Left colon (tissue), 2 donors: ENCODE measurements around the gene TFPI. TPM values are rescaled to one million over a fixed set of nuclear protein-coding genes. Genes with fewer than 3 reads are reported as not detected.
A peak's percentile ranks its signal among the peaks of the same experiment; 100 is the strongest.
"Not testable (repeated sequence)": the region's sequence is repeated elsewhere in the genome, so short reads cannot be mapped to it uniquely, and the experiment has no call there.

Experiments used
- ATAC-seq: fragments of 200-7000 bp; cut with Tn5 transposase; one replicate; pipeline ENCODE4 v1.9.1; 2020; ENCODE audit warnings: mild to moderate bottlenecking, moderate library complexity
- DNase-seq, 2 donors: peaks; one replicate each; pipeline ENCODE4 v3.0.0-alpha.2; 2020
- intact Hi-C, 2 donors: fragments of 100-400 bp; cut with DNase I in 1 of 2; cut with micrococcal nuclease in 1 of 2; formaldehyde crosslinking; loops; one replicate each; pipeline versions ENCODE4 v1.11.2 to v1.14.0; 2022; cut with DNase I, micrococcal nuclease
- total RNA-seq, 2 donors: library from RNA; stranded (reverse); fragmentation: NEBNext Ultra II Directional; extraction: Animal tissue kit (Norgen Biotek cat#: 25700); gene quantifications; one replicate each; pipeline ENCODE4 v1.2.1, GENCODE V29; 2021
- donor health status: DM: no; HTN: no; CAD: no.
- donor health status: DM: yes; HTN: yes; CAD: no.

The TFPI gene
- total RNA-seq, 2 donors from 2014 or later = 19.2 to 23.2 TPM

DNA sequence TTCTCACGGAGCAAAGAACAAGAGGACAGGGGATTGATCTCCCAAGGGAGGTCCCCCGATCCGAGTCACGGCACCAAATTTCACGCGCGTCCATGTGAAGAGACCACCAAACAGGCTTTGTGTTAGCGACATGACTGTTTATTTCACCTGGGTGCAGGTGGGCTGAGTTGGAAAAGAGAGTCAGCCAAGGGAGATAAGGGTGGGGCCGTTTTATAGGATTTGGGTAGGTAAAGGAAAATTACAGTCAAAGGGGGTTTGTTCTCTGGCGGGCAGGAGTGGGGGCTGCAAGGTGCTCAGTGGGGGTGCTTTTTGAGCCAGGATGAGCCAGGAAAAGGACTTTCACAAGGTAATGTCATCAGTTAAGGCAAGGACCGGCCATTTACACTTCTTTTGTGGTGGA is 11.4 kb upstream of the TFPI start:
- ATAC-seq, intact Hi-C loops, DNase-seq: not testable (repeated sequence)

DNA sequence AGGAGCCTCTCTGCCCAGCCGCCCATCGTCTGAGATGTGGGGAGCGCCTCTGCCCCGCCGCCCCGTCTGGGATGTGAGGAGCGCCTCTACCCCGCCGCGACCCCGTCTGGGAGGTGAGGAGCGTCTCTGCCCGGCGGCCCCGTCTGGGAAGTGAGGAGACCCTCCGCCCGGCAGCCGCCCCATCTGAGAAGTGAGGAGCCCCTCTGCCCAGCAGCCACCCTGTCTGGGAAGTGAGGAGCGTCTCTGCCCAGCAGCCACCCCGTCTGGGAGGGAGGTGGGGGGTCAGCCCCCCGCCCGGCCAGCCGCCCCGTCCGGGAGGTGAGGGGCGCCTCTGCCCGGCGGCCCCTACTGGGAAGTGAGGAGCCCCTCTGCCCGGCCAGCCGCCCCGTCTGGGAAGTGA is 2.3 kb upstream of the TFPI start:
- DNase-seq, ATAC-seq, intact Hi-C loops: not testable (repeated sequence)

DNA sequence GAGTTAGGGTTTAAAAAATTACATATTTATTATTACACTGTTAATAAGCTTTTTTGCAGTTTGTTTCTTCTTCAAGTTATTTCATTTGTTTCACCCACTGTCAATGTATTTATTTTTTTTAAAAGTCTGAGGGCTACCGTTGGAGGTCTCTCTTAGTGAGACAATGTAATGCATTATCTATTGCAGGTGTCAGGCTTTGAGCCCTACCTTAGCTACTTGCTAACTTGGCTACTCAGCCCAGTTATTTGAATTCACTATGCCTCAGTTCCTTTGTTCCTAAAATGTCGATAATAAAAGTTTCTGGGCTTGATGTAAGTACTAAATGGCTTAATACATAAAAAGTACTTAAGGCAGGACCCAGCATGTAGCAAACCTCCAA is 458 bp upstream of the TFPI start:
- intact Hi-C loops = no loop called here
- ATAC-seq = no peak
- DNase-seq = no peak

DNA sequence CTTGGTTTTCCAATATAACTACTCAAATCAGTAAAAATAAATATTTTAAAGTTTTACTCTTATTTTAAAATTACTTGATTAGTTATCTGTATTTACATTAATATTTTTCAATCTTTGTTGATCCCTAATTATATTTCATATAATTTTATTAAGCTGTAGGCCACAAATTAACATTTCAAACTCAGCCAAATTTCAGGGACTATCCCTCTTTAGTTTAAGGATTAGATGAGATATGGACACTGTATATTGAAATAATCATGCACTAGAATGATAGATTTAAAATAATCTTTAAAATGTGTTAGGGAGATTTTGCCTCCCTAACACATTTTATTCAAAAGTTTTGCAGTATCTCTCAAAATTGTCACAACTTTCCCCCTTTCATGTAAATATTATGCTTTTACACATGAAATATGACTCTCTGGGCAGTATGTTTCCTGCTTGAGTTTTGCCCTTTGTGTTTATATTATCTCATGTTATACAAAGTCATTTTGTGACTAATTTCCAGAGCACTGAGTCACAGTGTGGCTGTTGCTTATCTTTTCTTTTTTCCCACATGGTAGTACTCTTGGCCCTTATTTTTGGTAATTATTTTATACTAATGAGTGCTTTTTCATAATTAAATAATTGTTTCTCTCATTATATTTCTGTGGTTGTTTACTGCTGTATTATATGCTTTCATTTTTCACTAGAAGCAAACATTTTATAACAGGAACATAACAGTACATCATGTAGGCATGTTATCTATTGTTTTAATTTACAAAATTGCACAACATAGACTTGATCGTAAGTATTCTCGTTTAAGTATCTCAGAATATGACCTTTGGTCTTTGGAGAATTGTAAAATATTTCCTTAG is 1.2 kb downstream of the TFPI start:
- ATAC-seq (peak; percentile 53), DNase-seq (no peak)
- intact Hi-C loops = no loop called here

DNA sequence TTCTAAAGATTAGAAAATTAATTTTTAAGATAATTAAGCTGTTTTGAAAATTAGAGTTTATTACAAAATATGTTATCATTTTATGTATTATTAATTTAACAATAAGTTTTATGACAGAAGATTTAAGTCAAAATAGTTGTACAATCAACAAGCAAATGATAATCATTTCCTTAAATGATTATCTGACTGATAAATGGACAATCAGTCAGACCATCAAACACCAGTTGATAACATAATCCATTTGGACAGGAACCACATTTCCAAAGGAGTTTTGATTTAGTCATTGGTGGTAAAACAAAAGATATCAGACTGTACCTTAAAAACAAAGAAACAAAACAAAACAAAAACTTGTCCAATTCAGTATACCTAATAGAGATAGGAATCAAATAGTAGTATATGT is 1.9 kb downstream of the TFPI start:
- intact Hi-C loops = no loop called here
- DNase-seq = no peak
- no peak for ATAC-seq

DNA sequence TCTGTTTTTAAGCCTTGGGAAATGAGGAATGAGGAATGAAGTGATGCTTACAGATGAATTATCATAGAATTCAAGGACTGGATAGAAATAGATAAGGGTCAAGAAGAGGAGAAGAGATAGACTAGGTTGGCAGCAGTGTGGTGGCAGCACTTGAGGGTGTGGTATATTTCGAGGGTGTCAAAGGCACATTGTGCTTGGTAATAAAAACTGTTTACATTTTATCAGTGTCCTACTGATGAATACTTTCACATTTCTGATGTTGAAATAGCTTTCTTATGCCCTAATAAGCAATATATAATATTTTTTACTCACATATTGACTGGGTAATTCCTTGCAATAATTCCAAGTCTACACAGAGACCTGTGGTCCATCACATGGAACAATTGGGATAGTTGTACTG is 3.4 kb downstream of the TFPI start:
- intact Hi-C loops = no loop called here
- DNase-seq (no peak), ATAC-seq (no peak)

DNA sequence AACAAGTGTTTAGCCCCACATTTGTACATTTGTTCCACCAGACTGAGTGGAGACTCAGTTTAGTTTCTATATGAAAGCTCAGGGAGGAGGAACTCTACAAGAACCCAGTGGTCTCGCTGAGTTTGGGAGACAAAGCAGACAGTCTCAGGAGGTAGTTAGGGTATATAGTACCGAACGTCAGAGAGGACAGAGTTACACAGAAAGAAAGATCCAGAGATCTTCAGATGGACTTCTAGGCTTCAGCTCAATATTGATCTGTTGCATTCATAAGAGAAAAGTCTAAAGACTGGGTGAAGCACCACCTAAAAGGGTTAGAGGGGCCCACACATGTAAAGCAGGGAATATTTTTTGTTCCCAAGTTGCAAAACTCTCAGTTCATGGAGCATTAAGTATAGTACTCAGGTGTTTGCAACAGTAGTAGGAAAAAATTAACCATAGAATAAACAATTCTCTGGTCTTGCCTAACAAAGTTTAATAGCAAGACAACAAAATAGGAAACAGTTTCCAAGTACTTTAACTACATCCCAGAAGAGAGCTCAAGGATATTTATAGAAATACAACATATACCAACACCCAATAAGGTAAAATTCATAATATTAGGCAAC is 4.2 kb downstream of the TFPI start:
- DNase-seq (no peak), ATAC-seq (no peak)
- intact Hi-C loops = no loop called here

DNA sequence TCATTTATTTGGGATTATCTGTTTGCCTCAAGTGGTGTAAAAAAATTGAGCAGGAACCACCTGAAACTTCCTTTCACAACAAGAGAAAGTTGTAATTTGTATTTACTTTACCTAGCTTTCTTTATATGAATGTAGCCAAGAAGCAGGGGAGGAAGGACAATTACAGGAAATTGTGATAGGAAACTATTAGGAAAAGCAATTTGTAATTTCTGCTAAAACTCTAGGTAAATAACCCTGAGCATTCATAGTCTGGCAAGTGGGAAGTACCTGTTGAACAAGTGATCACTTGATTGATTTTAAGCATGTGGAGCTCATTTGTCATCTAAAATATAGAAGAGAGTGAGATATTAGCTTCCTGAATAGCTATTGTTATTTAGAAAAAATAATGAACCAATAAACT is 5.0 kb downstream of the TFPI start:
- intact Hi-C loops = no loop called here
- ATAC-seq (no peak), DNase-seq (no peak)

DNA sequence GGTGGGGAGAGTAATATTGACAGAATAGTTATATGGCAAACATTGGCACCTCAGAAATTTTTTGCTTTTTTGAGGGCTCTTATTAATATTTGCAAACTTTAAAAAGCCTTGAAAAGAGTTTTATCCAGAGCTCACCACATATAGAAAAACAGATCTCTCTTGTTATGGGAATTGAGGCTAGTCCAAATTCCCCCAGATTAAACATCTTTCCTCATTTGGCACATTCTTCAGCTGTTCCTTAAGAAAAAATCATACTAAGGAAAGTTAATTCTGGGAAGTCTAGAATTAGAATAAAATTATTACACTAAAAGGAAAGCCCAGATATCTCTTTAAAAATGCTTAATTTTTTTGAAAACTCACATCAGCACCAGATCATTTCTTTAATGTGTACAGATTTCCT is 5.6 kb downstream of the TFPI start:
- no peak for ATAC-seq
- no peak for DNase-seq
- intact Hi-C loops = no loop called here

DNA sequence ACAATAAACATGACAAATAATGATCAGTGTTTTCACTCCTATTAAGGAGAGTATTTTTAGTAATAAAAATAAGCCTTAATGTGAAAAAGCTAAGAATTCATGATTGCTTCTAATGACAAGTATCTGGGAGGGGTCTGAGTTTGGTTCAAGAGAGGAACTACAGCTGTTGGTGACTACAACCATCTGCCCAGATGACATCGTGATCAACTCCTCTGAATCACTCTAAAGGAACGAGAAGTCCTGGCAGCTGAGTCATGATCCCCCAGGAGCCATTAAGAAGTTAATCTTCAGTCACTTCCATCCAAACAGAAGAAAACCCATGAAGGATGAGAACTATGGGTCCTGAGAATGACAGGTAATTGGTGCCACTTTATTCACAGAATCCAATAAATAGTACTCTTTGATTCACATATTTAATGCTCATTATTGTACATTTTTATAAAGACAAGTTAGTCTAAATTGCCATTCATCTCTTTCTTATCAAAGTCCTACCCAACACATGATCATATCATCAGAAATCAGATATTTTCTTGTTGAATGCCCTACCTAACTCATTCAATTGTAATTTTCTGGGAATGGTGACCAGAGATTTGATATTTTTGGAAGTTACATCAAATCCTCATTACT is 6.8 kb downstream of the TFPI start:
- no peak for ATAC-seq
- DNase-seq = peak in 1 of 2 donors; percentile 38
- intact Hi-C loops = no loop called here

DNA sequence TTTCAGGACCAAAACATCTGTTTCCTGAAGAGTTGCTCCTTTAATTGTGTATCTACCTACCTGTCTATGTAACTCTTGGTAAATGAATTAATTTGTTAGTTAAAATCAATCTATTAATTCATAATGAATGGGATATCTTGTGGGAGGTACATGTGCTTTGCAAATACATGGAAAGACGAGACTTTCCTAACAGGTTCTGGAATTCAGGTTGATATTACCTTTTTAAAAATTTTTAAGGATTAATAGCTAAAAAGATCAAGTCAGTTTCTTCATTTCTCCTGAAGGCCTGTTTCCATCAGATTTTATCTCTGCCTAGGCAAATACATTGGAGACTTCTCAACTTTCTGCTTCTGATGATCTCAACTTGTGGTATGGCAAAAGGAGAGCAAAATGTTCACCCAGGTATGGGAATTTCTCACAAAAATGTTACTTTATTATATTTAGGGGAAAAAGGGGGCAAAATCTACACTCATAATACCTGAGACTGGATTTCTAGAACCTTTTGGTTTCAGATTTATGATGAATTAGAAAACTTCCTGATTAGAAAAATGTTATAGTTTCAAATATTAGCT is 7.4 kb downstream of the TFPI start:
- no peak for ATAC-seq
- intact Hi-C loops = no loop called here
- DNase-seq = no peak

DNA sequence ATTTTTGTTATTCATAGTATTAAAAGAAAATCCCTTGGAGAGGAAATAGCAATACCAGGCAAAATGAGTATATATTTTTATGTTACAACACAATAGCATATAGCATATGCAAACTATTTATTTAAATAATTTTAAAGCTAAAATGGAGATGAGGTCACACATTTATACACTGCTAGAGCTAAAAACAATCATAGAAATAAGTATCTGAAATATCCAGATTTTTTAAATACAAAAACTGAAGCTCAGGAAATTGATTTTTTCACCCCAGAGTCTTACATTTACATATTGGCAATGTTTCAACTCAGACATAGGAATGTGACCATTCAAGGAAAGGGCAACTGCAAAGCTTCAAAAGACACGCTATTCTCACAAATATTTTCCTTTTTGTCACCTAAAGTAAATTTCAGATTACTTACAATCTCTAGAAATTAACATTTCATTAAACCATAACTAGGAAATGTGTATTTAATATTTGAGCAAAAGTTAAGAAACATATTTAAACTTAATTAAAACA is 8.9 kb downstream of the TFPI start:
- ATAC-seq (no peak), DNase-seq (no peak)
- intact Hi-C loops = no loop called here

DNA sequence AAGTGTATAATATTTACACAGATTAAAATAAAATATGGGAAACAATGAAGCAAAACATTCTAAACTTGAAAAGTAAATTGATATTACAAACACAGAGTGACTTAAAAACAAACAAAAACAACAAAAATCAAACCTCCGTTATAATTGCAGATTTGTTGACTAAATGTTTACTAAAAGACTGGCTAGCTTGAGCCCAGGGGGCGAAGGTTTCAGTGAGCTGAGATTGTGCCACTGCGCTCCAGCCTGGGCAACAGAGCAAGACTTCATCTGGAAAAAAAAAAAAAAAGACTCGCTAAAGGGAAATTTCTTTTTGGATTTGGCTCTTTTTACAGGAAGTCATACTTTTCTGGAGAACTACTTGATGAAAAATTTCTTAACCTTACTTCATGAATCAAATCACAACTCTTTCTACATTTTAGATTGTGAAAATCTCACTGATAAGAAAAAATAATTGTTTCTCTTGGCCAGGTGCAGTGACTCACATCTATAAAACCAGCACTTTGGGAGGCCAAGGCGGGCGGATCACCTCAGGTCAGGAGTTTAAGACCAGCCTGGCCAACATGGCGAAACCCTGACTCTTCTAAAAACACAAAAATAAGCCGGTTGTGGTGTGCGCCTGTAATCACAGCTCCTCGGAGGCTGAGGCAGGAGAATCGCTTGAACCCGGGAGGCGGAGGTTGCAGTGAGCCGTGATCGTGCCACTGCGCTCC is 9.7 kb downstream of the TFPI start:
- ATAC-seq = no peak
- intact Hi-C loops = no loop called here
- no peak for DNase-seq

DNA sequence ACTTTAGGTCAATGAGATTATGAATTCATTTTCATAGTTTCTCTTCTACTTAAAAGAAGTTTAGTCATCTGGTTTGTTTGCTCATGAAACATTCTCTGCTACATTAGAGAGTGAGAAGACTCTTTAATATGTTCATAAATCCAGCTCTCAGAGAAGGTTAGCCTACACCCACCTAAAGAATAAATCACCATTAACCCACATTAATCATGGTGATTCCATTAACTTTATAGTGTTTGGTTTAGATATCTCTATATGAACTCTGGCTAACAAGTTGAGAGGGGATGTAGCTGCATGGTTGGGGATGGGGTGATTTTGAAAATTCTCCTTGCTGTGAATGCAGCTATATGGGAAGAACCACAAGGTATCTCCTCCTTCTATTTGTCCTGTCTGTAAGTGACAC is 10.7 kb downstream of the TFPI start:
- ATAC-seq (no peak), DNase-seq (no peak)
- intact Hi-C loops = no loop called here

DNA sequence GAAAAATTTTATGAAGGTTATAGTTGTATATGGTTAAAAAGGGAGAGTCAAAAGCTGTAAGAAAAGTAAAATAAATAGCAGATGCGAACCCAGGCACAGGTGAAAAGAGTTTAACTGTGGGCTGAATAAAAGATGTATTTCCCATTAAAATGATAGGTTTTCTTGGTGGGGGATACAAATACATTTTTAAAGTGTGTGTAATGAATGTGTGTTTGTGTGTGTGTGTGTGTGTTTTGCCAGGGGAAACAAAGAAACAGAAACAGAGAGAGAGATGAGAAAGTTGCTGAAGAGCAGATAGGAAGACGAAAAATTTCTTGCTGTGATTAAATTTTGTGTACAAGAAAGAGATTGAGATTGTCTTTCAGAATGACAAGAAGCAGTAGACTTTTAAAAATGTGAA is 12.1 kb downstream of the TFPI start:
- DNase-seq (no peak), ATAC-seq (no peak)
- intact Hi-C loops = no loop called here

DNA sequence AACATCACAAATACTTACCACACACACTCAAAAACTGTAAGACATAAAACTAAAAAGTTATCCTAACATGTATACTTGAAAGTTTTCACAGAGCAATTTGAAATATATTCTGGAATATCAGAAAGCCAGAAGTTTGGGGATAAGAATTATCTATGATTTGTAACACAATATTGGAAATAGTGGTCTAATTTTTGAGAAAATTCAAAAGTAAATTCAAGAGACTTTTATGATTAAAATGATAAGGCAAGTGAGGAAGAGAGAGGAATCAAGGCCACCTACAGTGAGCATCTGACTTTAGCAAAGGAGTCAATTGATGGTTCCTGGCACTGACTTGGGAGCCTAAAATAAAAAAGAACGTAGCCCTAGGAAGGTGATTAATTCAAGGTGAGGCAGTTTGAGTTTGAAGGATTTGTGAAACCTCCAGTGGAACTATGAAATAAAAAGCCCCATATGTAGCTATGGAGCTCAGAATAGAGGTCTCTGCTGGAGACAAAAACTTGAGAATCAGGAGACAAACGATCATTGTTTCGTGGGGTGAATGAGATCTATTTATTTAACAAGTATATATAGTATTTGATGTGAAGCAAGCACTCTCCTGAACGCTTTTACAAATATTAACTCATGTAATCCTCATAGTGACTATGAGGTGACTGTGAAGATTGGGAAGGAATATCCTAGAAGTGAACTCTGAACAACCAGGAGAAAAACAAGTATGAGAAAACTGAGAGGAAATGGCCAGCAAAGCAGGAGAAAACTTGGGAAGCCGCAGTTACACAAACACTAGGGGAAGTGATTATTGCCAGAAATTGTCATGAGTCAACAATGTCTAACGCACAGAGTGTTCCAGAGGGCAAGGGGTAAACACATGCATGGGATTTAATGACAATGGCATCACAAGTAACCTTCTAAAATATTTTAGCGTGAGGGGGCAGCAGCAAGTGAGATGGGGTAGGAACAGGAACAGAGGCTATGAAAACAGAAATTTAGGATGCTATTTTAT is 12.8 kb downstream of the TFPI start:
- peak; percentile 52 for ATAC-seq

DNA sequence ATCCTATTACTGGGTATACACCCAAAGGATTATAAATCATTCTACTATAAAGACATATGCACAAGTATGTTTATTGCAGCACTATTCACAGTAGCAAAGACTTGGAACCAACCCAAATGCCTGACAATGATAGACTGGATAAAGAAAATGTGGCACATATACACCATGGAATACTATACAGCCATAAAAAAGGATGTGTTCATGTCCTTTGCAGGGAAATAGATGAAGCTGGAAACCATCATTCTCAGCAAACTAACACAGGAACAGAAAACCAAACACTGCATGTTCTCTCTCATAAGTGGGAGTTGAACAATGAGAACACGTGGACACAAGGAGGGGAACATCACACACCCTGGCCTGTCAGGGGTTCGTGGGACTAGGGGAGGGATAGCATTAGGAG is 16.0 kb downstream of the TFPI start:
- intact Hi-C loops, ATAC-seq: not testable (repeated sequence)

More for the DNA sequence above, 12.8 kb downstream of the TFPI start:
- intact Hi-C loops = no loop called here
- no peak for DNase-seq

DNA sequence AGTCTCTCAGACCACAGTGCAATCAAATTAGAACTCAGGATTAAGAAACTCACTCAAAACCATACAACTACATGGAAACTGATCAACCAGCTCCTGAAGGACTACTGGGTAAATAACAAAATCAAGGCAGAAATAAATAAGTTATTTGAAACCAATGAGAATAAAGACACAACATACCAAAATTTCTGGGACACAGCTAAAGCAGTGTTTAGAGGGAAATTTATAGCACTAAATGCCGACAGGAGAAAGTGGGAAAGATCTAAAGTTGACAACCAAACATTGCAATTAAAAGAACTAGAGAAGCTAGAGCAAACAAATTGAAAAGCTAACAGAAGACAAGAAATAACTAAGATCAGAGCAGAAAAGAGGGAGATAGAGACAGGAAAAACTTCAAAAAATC is 18.9 kb downstream of the TFPI start:
- intact Hi-C loops, ATAC-seq, DNase-seq: not testable (repeated sequence)

More for the DNA sequence above, 16.0 kb downstream of the TFPI start:
- DNase-seq = not testable (repeated sequence)
